ENCODE measurements around the gene LMCD1. TPM values are rescaled to one million over a fixed set of nuclear protein-coding genes. Genes with fewer than 3 reads are reported as not detected.

The LMCD1 gene
- polyA plus RNA-seq, 1 of the 3 experiments (the other 2 are of a cell fraction): 23.6 TPM

- WGBS (ENCODE audit: low lambda C conversion rate): 88% methylated on average over 14 of the region's 17 CpGs
- CTCF ChIA-PET: no interaction called here
Observed at GRCh38 chr3:8548502-8549275, 47.1 kb downstream of the LMCD1 start.

GRCh38 chr3:8549354-8549753 lies 47.7 kb downstream of the LMCD1 start:
- ChIA-PET POLR2A (no interaction called here), CTCF (no interaction called here)
- Histone ChIP-seq H4K20me1 (ENCODE audit: insufficient read depth) (no peaks in the 10 kb centered on the region), H3K9me3 (no peaks in the 10 kb centered on the region), H3K36me3 (replicated peaks in 1 of 2; ENCODE audit: control insufficient read depth in 1 of 2, insufficient read depth in 2 of 2, low read length in 1 of 2) (peaks cover 0 to 48% of the 10 kb centered on the region in 2 experiments), H3K4me3 (ENCODE audit: low read depth in 2 of 2, low read length in 1 of 2) (no peak overlapping the region), H3K9me2 (no peaks in the 10 kb centered on the region), H3K9ac (no peak overlapping the region), H3K27ac (ENCODE audit: low read depth in 2 of 2, low read length in 1 of 2) (no peak overlapping the region), H3K79me2 (ENCODE audit: insufficient read depth) (no peaks in the 10 kb centered on the region), H3F3A (replicated peaks; ENCODE audit: insufficient read depth) (no peaks in the 10 kb centered on the region), H3K4me1 (ENCODE audit: control insufficient read depth in 1 of 2, insufficient read depth in 2 of 2, low read depth in 1 of 2, low read length in 1 of 2) (peaks cover 0 to 15% of the 10 kb centered on the region in 2 experiments; a peak in 1 of 4 replicates), H3K4me2 (no peak overlapping the region), H2AFZ (ENCODE audit: low read depth) (no peak overlapping the region), H3K27me3 (ENCODE audit: insufficient read depth) (no peaks in the 10 kb centered on the region)
- no peak for DNase-seq
- 79% methylated on average over 1 of the region's 1 CpG for WGBS (ENCODE audit: low lambda C conversion rate)
- TF ChIP-seq FOXJ3 (CRISPR knock-in tag; IDR thresholded peaks at IDR 0.05) (no peak), JUND (IDR thresholded peaks at IDR 0.05) (no peak), EP300 (IDR thresholded peaks at IDR 0.05; ENCODE audit: borderline replicate concordance in 1 of 2, low read depth in 1 of 2, low read length in 1 of 2) (no peak), REST (IDR thresholded peaks at IDR 0.05; ENCODE audit: low read depth, low read length) (no peak), TAF1 (IDR thresholded peaks at IDR 0.05; ENCODE audit: borderline replicate concordance, low read depth, low read length) (no peak), MEF2A (IDR thresholded peaks at IDR 0.05; ENCODE audit: borderline replicate concordance, low read depth) (no peak), TCF12 (IDR thresholded peaks at IDR 0.05) (no peak), EZH2phosphoT487 (IDR thresholded peaks at IDR 0.05; ENCODE audit: borderline replicate concordance, low read depth) (no peak), YY1 (IDR thresholded peaks at IDR 0.05; ENCODE audit: low read depth) (no peak)

More at GRCh38 chr3:8548502-8549275, 47.1 kb downstream of the LMCD1 start:
- no peaks in the 10 kb centered on the region for H4K20me1 ChIP-seq (ENCODE audit: insufficient read depth)
- peaks cover 0 to 48% of the 10 kb centered on the region in 2 experiments for H3K36me3 ChIP-seq (replicated peaks in 1 of 2; ENCODE audit: control insufficient read depth in 1 of 2, insufficient read depth in 2 of 2, low read length in 1 of 2)
- no peak overlapping the region for H3K9ac ChIP-seq
- H3K27me3 ChIP-seq (ENCODE audit: insufficient read depth): no peaks in the 10 kb centered on the region
- POLR2A ChIA-PET: no interaction called here
- H3K4me3 ChIP-seq (ENCODE audit: low read depth in 2 of 2, low read length in 1 of 2): no peak overlapping the region
- H3K9me3 ChIP-seq: no peaks in the 10 kb centered on the region
- no peak overlapping the region for H3K4me2 ChIP-seq
- TF ChIP-seq MAX (IDR thresholded peaks at IDR 0.05; ENCODE audit: low read depth): no peak
- H2AFZ ChIP-seq (ENCODE audit: low read depth): no peak overlapping the region
- no peaks in the 10 kb centered on the region for H3K79me2 ChIP-seq (ENCODE audit: insufficient read depth)
- H3K4me1 ChIP-seq (ENCODE audit: control insufficient read depth in 1 of 2, insufficient read depth in 2 of 2, low read depth in 1 of 2, low read length in 1 of 2): peaks cover 0 to 9% of the 10 kb centered on the region in 2 experiments; a peak in 1 of 4 replicates
- H3K9me2 ChIP-seq: no peaks in the 10 kb centered on the region
- no peak overlapping the region for H3K27ac ChIP-seq (ENCODE audit: low read depth in 2 of 2, low read length in 1 of 2)
- no peak for DNase-seq
- no peaks in the 10 kb centered on the region for H3F3A ChIP-seq (replicated peaks; ENCODE audit: insufficient read depth)
